SJSA1 (cell line): ENCODE results near the gene BABAM2. TPM values are rescaled to one million over a fixed set of nuclear protein-coding genes. Genes with fewer than 3 reads are reported as not detected.
"Not testable (repeated sequence)": the region's sequence is repeated elsewhere in the genome, so short reads cannot be mapped to it uniquely, and the experiment has no call there.

ENCODE experiments used
- DNase-seq, 2 experiments: peaks; one replicate each; pipeline ENCODE4 v3.0.0-alpha.2; 2015 to 2020; ENCODE audit warnings: low spot score in 2 of 2, low read depth in 1 of 2
- H3K27ac ChIP-seq: fragments of 250-450 bp; sonication (Bioruptor Pico); 2 replicates; pipeline ENCODE4 v1.5.1; 2020; ENCODE audit warnings: mild to moderate bottlenecking, moderate library complexity
- H3K27me3 ChIP-seq: fragments of 250-450 bp; sonication (Bioruptor Pico); replicated peaks from 2 replicates; pipeline ENCODE4 v1.5.1; 2020; ENCODE audit warnings: mild to moderate bottlenecking, moderate library complexity
- H3K36me3 ChIP-seq: fragments of 250-450 bp; sonication (Bioruptor Pico); 2 replicates; pipeline ENCODE4 v1.5.1; 2020; ENCODE audit warnings: mild to moderate bottlenecking
- H3K4me1 ChIP-seq: fragments of 250-450 bp; sonication (Bioruptor Pico); replicated peaks from 2 replicates; pipeline ENCODE4 v1.6.1; 2021; ENCODE audit warnings: mild to moderate bottlenecking
- H3K4me3 ChIP-seq: fragments of 250-450 bp; sonication (Bioruptor Pico); 2 replicates; pipeline ENCODE4 v1.5.1; 2020; ENCODE audit warnings: mild to moderate bottlenecking
- H3K9me3 ChIP-seq: fragments of 250-450 bp; sonication (Bioruptor Pico); replicated peaks from 2 replicates; pipeline ENCODE4 v1.5.1; 2020; ENCODE audit warnings: mild to moderate bottlenecking
- total RNA-seq: library from RNA; depleted of rRNA; stranded (reverse); fragments of >200 nt; shearing (Covaris generic); gene quantifications from 2 replicates; pipeline ENCODE4 v1.2.3, GENCODE V29; 2014

The BABAM2 gene
- total RNA-seq, 1 experiment from 2014 or later = 24.6 TPM

- H3K4me3 ChIP-seq, H3K36me3 ChIP-seq, H3K27ac ChIP-seq, H3K27me3 ChIP-seq, H3K4me1 ChIP-seq, DNase-seq, H3K9me3 ChIP-seq: not testable (repeated sequence)
Measured at GRCh38 chr2:27968957-27969356, 78.4 kb downstream of the BABAM2 start.

GRCh38 chr2:27972311-27972710 is 81.8 kb downstream of the BABAM2 start:
- Histone ChIP-seq H3K9me3 (peaks cover 4% of the 10 kb centered on the region; the same call in 1 of the 2 replicates), H3K27me3 (no peaks in the 10 kb centered on the region), H3K27ac (no peak overlapping the region), H3K36me3 (no peaks in the 10 kb centered on the region), H3K4me1 (peaks cover under 1% of the 10 kb centered on the region), H3K4me3 (no peak overlapping the region)
- DNase-seq = no peak

- Histone ChIP-seq H3K27me3 (no peaks in the 10 kb centered on the region), H3K4me3 (no peak overlapping the region), H3K4me1 (peaks cover 12% of the 10 kb centered on the region), H3K36me3 (no peaks in the 10 kb centered on the region), H3K9me3 (no peaks in the 10 kb centered on the region; the same call in 1 of the 2 replicates), H3K27ac (no peak overlapping the region)
- DNase-seq = no peak
Measured at GRCh38 chr2:27973592-27973991, 83.1 kb downstream of the BABAM2 start.

GRCh38 chr2:27976308-27976707 is 85.8 kb downstream of the BABAM2 start:
- Histone ChIP-seq H3K27me3 (no peaks in the 10 kb centered on the region), H3K4me3 (no peak overlapping the region), H3K27ac (no peak overlapping the region), H3K4me1 (peaks cover 12% of the 10 kb centered on the region), H3K36me3 (no peaks in the 10 kb centered on the region), H3K9me3 (no peaks in the 10 kb centered on the region)
- DNase-seq = no peak

GRCh38 chr2:27977731-27978312 is 87.3 kb downstream of the BABAM2 start:
- H3K4me3 ChIP-seq = no peak overlapping the region
- peaks cover 12% of the 10 kb centered on the region for H3K4me1 ChIP-seq
- H3K27me3 ChIP-seq = no peaks in the 10 kb centered on the region
- no peaks in the 10 kb centered on the region for H3K9me3 ChIP-seq
- H3K36me3 ChIP-seq = no peaks in the 10 kb centered on the region
- DNase-seq = peak; percentile 51 to 55
- no peak overlapping the region for H3K27ac ChIP-seq

GRCh38 chr2:27978761-27979160 is 88.2 kb downstream of the BABAM2 start:
- not testable (repeated sequence) for H3K27me3 ChIP-seq, DNase-seq, H3K4me3 ChIP-seq, H3K9me3 ChIP-seq, H3K36me3 ChIP-seq, H3K27ac ChIP-seq
- peaks cover 12% of the 10 kb centered on the region for H3K4me1 ChIP-seq

- Histone ChIP-seq H3K9me3 (no peaks in the 10 kb centered on the region), H3K4me3 (no peak overlapping the region), H3K27ac (no peak overlapping the region), H3K36me3 (no peaks in the 10 kb centered on the region), H3K27me3 (no peaks in the 10 kb centered on the region), H3K4me1 (peaks cover 12% of the 10 kb centered on the region)
- DNase-seq = no peak
Measured at GRCh38 chr2:27980242-27980641, 89.7 kb downstream of the BABAM2 start.

GRCh38 chr2:27984153-27984552 is 93.6 kb downstream of the BABAM2 start:
- H3K9me3 ChIP-seq = no peaks in the 10 kb centered on the region
- no peaks in the 10 kb centered on the region for H3K27me3 ChIP-seq
- no peaks in the 10 kb centered on the region for H3K4me1 ChIP-seq
- no peaks in the 10 kb centered on the region for H3K36me3 ChIP-seq
- DNase-seq = no peak
- no peak overlapping the region for H3K27ac ChIP-seq
- H3K4me3 ChIP-seq = no peak overlapping the region

GRCh38 chr2:27988306-27988705 is 97.8 kb downstream of the BABAM2 start:
- Histone ChIP-seq H3K27me3 (no peaks in the 10 kb centered on the region), H3K27ac (no peak overlapping the region), H3K4me1 (peaks cover 8% of the 10 kb centered on the region), H3K36me3 (no peaks in the 10 kb centered on the region), H3K4me3 (no peak overlapping the region), H3K9me3 (no peaks in the 10 kb centered on the region)
- no peak for DNase-seq

GRCh38 chr2:27988718-27989117 is 98.2 kb downstream of the BABAM2 start:
- no peak for DNase-seq
- Histone ChIP-seq H3K9me3 (no peaks in the 10 kb centered on the region), H3K36me3 (no peaks in the 10 kb centered on the region), H3K27me3 (no peaks in the 10 kb centered on the region), H3K4me3 (no peak overlapping the region), H3K4me1 (peaks cover 12% of the 10 kb centered on the region), H3K27ac (no peak overlapping the region)

- no peaks in the 10 kb centered on the region for H3K9me3 ChIP-seq
- H3K4me3 ChIP-seq = no peak overlapping the region
- DNase-seq = no peak
- no peaks in the 10 kb centered on the region for H3K27me3 ChIP-seq
- no peaks in the 10 kb centered on the region for H3K36me3 ChIP-seq
- peaks cover 13% of the 10 kb centered on the region for H3K4me1 ChIP-seq
- H3K27ac ChIP-seq = no peak overlapping the region
Measured at GRCh38 chr2:27989149-27989548, 98.6 kb downstream of the BABAM2 start.

GRCh38 chr2:27990030-27990590 is 99.6 kb downstream of the BABAM2 start:
- Histone ChIP-seq H3K27me3 (no peaks in the 10 kb centered on the region), H3K4me1 (peaks cover 13% of the 10 kb centered on the region), H3K36me3 (no peaks in the 10 kb centered on the region), H3K4me3 (no peak overlapping the region), H3K9me3 (no peaks in the 10 kb centered on the region), H3K27ac (no peak overlapping the region)
- DNase-seq = no peak

- Histone ChIP-seq H3K4me3 (no peak overlapping the region), H3K36me3 (no peaks in the 10 kb centered on the region), H3K27ac (no peak overlapping the region), H3K4me1 (peaks cover 13% of the 10 kb centered on the region), H3K9me3 (no peaks in the 10 kb centered on the region), H3K27me3 (no peaks in the 10 kb centered on the region)
- no peak for DNase-seq
Measured at GRCh38 chr2:27991146-27991545, 100.6 kb downstream of the BABAM2 start.

GRCh38 chr2:27992787-27993401 is 102.4 kb downstream of the BABAM2 start:
- DNase-seq = peak; percentile 50 to 62
- Histone ChIP-seq H3K4me1 (peaks cover 13% of the 10 kb centered on the region), H3K36me3 (no peaks in the 10 kb centered on the region), H3K27me3 (no peaks in the 10 kb centered on the region), H3K4me3 (no peak overlapping the region), H3K27ac (no peak overlapping the region), H3K9me3 (no peaks in the 10 kb centered on the region)
